ENCODE data around the gene SKI.

DNA sequence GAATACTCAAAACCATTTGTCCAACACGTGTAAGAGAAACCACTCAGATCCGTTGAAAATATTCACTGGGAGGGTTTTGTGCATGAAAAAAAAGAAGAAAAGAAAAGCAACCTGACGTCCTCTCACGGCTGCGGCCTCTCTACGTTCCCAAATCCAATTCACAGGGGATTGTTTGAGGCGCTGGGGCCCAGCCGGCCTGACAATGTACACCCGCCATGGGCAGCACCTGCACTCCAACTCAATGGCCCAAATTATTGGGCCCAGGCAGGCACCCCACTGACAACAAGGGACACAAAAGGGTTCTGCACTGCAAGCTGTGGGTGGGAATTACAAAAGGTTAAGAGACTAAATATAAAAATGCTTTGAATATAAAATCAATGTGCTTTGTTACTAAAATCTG is 121.7 kb downstream of the SKI start:
- no peak for TF ChIP-seq CTCF (IDR thresholded peaks at IDR 0.05)
- no peak for TF ChIP-seq EZH2 (IDR thresholded peaks at IDR 0.05; ENCODE audit: borderline replicate concordance, insufficient read depth, low read depth, low read length, poor library complexity, severe bottlenecking)

Data from B cell (primary cell).